PFSK-1 (cell line): ENCODE data around the gene SETBP1.

ENCODE experiments used
- FOXP2 ChIP-seq: optimal IDR thresholded peaks from 2 replicates; pipeline ENCODE3; 2011; ENCODE audit warnings: borderline replicate concordance, control low read depth, inconsistent platforms; ENCODE audit not compliant: insufficient read depth; ENCODE audit errors: extremely low read length, extremely low read depth
- POLR2AphosphoS5 ChIP-seq: IDR thresholded peaks from 2 replicates; pipeline ENCODE4 v1.6.1; 2012; ENCODE audit warnings: low read depth, mild to moderate bottlenecking, control low read depth, low read length, moderate library complexity
- SIN3A ChIP-seq: IDR thresholded peaks from 2 replicates; pipeline ENCODE4 v1.6.1; 2012; ENCODE audit warnings: mild to moderate bottlenecking, low read length, moderate library complexity, borderline replicate concordance; ENCODE audit not compliant: insufficient read depth
- TAF1 ChIP-seq: IDR thresholded peaks from 2 replicates; pipeline ENCODE4 v1.6.1; 2012; ENCODE audit warnings: low read length, control low read depth, borderline replicate concordance; ENCODE audit not compliant: insufficient read depth
- TF ChIP-seq, protein P1 (sequence below), 2 experiments: IDR thresholded peaks; 2 replicates each; pipeline versions ENCODE4 v1.6.1 to v1.8.0; 2011 to 2012; ENCODE audit warnings: low read depth in 2 of 2, low read length in 2 of 2, control low read depth in 1 of 2, inconsistent platforms in 1 of 2, mild to moderate bottlenecking in 1 of 2, moderate library complexity in 1 of 2; ENCODE audit not compliant: insufficient read depth in 1 of 2

Gene SETBP1

DNA sequence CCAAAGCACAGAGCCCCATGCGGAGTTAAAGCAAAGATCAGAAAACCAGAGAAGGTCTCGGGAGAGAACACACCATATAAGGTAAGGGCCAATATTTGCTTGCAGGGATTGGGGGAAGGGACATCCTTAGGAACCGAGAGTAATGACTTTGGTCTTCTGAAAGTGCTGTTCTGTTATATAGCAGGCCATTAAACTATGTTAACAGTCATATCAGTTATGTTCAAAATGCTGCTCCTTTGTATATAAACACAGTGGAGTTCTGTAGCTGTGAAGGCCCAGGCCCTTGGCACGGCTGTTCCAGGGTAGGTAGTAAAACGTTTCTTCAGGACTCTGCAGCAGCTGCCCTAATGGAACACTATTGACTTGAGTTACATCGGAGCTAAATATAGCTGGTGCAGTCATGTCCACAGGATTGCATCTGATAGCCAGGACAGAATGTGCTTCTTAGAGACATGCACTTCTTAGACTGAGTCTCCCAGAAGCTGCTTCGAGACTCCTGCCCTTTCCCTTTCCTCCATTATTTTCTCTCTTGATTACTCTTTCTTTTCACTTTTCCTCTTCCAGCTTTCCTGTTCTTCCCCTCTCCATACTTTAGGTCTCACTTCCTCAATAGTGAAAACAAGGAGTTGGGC lies 122.4 kb downstream of the SETBP1 start:
- no peak for TF ChIP-seq POLR2AphosphoS5
- TF ChIP-seq TAF1 = no peak
- TF ChIP-seq, protein P1, sequence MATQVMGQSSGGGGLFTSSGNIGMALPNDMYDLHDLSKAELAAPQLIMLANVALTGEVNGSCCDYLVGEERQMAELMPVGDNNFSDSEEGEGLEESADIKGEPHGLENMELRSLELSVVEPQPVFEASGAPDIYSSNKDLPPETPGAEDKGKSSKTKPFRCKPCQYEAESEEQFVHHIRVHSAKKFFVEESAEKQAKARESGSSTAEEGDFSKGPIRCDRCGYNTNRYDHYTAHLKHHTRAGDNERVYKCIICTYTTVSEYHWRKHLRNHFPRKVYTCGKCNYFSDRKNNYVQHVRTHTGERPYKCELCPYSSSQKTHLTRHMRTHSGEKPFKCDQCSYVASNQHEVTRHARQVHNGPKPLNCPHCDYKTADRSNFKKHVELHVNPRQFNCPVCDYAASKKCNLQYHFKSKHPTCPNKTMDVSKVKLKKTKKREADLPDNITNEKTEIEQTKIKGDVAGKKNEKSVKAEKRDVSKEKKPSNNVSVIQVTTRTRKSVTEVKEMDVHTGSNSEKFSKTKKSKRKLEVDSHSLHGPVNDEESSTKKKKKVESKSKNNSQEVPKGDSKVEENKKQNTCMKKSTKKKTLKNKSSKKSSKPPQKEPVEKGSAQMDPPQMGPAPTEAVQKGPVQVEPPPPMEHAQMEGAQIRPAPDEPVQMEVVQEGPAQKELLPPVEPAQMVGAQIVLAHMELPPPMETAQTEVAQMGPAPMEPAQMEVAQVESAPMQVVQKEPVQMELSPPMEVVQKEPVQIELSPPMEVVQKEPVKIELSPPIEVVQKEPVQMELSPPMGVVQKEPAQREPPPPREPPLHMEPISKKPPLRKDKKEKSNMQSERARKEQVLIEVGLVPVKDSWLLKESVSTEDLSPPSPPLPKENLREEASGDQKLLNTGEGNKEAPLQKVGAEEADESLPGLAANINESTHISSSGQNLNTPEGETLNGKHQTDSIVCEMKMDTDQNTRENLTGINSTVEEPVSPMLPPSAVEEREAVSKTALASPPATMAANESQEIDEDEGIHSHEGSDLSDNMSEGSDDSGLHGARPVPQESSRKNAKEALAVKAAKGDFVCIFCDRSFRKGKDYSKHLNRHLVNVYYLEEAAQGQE (IDR thresholded peaks at IDR 0.05; ENCODE audit: insufficient read depth in 1 of 2, low read depth in 2 of 2, low read length in 2 of 2) = no peak
- no peak for TF ChIP-seq SIN3A
- TF ChIP-seq FOXP2 = no peak

DNA sequence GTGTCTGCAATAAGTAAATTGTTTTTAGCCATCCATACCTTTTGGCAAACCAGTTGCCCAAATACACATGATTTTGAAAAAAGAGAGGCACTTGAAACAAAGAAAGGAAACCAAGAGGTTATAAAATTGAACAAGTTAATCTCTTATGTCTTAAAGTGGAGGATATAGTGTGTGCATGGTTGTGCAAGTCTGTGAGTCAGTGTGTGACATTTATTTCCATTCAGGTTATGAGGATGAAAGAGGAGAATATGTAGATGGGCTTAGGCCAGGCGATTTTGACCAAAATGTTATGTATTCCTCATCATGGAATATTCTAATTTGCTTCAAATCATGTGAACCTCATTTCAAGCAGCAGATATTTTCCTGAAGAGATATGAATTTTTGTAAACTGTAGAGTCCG lies 123.3 kb downstream of the SETBP1 start:
- TF ChIP-seq SIN3A (no peak), FOXP2 (no peak), POLR2AphosphoS5 (no peak), TAF1 (no peak)
- TF ChIP-seq, protein P1 (IDR thresholded peaks at IDR 0.05; ENCODE audit: insufficient read depth in 1 of 2, low read depth in 2 of 2, low read length in 2 of 2) = no peak

- TF ChIP-seq TAF1 (no peak), SIN3A (no peak), FOXP2 (no peak), POLR2AphosphoS5 (no peak)
- TF ChIP-seq, protein P1 (IDR thresholded peaks at IDR 0.05; ENCODE audit: insufficient read depth in 1 of 2, low read depth in 2 of 2, low read length in 2 of 2) = no peak
These were observed 124.5 kb downstream of the SETBP1 start for GRCh38 chr18:44805176-44805575.

GRCh38 chr18:44805643-44806042 lies 125.0 kb downstream of the SETBP1 start:
- TF ChIP-seq TAF1 (no peak), SIN3A (no peak), FOXP2 (no peak), POLR2AphosphoS5 (no peak)
- TF ChIP-seq, protein P1 (IDR thresholded peaks at IDR 0.05; ENCODE audit: insufficient read depth in 1 of 2, low read depth in 2 of 2, low read length in 2 of 2) = no peak
